OCI-LY3 (cell line): ENCODE data around the gene GART.

Experiments
- CTCF ChIP-seq: fragments of 200-600, 300-600 bp; sonication (generic); IDR thresholded peaks from 2 replicates; pipeline ENCODE4 v1.5.1; 2014; ENCODE audit warnings: antibody characterized with exemption, low read length, low read depth
- EZH2phosphoT487 ChIP-seq: fragments of 200-600 bp; shearing (Covaris generic); IDR thresholded peaks from 2 replicates; pipeline ENCODE4 v1.6.1; 2018; ENCODE audit warnings: antibody characterized with exemption, mixed run types, low read depth

- TF ChIP-seq CTCF: no peak
- no peak for TF ChIP-seq EZH2phosphoT487
Observed at GRCh38 chr21:33481314-33481943, 60.5 kb downstream of the GART start.
